B cell (primary cell): ENCODE measurements around the gene SELE. TPM values are rescaled to one million over a fixed set of nuclear protein-coding genes. Genes with fewer than 3 reads are reported as not detected.

ENCODE experiments used
- ATAC-seq: fragments of 200-7000 bp; cut with Tn5 transposase; one replicate; pipeline ENCODE4 v1.10.0; 2021; ENCODE audit warnings: low read depth, mild to moderate bottlenecking, moderate number of reproducible peaks, moderate library complexity
- CTCF ChIA-PET: fragments of 350-600 bp; sonication (Branson Sonifier 250); formaldehyde crosslinking; loops from one replicate; lab custom pipeline; 2021; ENCODE audit warnings: antibody characterized with exemption, inconsistent platforms; lab: Charles Lee
- POLR2A ChIA-PET: fragments of 350-600 bp; sonication (Branson Sonifier 250); formaldehyde crosslinking; loops from one replicate; lab custom pipeline; 2021; ENCODE audit warnings: antibody characterized with exemption; lab: Charles Lee
- DNase-seq: peaks from one replicate; pipeline ENCODE4 v3.0.0; 2013
- H2AFZ ChIP-seq: 2 replicates; pipeline ENCODE4 v1.6.1; 2012; ENCODE audit warnings: mild to moderate bottlenecking, low read depth, low read length; ENCODE audit not compliant: insufficient read depth, poor library complexity, severe bottlenecking
- H3K27ac ChIP-seq, 2 donors: 1 replicate in 1 of 2; 2 replicates in 1 of 2; pipeline ENCODE4 v1.5.1; 2012 to 2013; ENCODE audit warnings: low read length in 2 of 2, mild to moderate bottlenecking in 2 of 2, moderate library complexity in 1 of 2
- H3K27me3 ChIP-seq, 4 experiments: fragments of 200-600 bp in 1 of 4; sonication (generic) in 1 of 4; replicated peaks in 1 of 4; 1 replicate in 2 of 4; 2 replicates in 2 of 4; pipeline versions ENCODE4 v1.6.1 to v1.7.0; 2013 to 2016; ENCODE audit warnings: low read length in 3 of 4, mild to moderate bottlenecking in 2 of 4, mixed read lengths in 1 of 4, moderate library complexity in 1 of 4; ENCODE audit not compliant: insufficient read depth in 4 of 4, control insufficient read depth in 3 of 4; ENCODE audit errors: control extremely low read depth in 1 of 4
- H3K36me3 ChIP-seq, 2 experiments: replicated peaks in 1 of 2; 1 replicate in 1 of 2; 2 replicates in 1 of 2; pipeline versions ENCODE4 v1.6.1 to v1.7.1; 2013; ENCODE audit warnings: low read length in 1 of 2; ENCODE audit not compliant: insufficient read depth in 2 of 2, control insufficient read depth in 1 of 2; ENCODE audit errors: control extremely low read depth in 1 of 2, extremely low read depth in 1 of 2
- H3K4me1 ChIP-seq, 2 donors: fragments of 200-600 bp in 1 of 2; sonication (generic) in 1 of 2; 1 replicate in 1 of 2; 2 replicates in 1 of 2; pipeline versions ENCODE4 v1.5.1 to v1.6.1; 2013 to 2017; ENCODE audit warnings: low read length in 2 of 2; ENCODE audit not compliant: control insufficient read depth in 2 of 2, insufficient read depth in 2 of 2
- H3K4me2 ChIP-seq: replicated peaks from 2 replicates; pipeline ENCODE3; 2012; ENCODE audit warnings: mild to moderate bottlenecking, low read depth, low read length; ENCODE audit not compliant: poor library complexity, severe bottlenecking
- H3K4me3 ChIP-seq, 5 experiments: fragments of 200-600 bp in 1 of 5; sonication (generic) in 1 of 5; 1 replicate in 3 of 5; 2 replicates in 2 of 5; pipeline versions ENCODE4 v1.5.1 to v1.7.0; 2011 to 2016; ENCODE audit warnings: low read length in 4 of 5, mild to moderate bottlenecking in 4 of 5, low read depth in 2 of 5, control low read depth in 1 of 5, moderate library complexity in 1 of 5; ENCODE audit not compliant: insufficient read depth in 1 of 5; ENCODE audit errors: control extremely low read depth in 1 of 5, extremely low read depth in 1 of 5
- H3K79me2 ChIP-seq: fragments of 200-600 bp; sonication (generic); one replicate; pipeline ENCODE4 v1.6.0; 2016; ENCODE audit warnings: low read length; ENCODE audit not compliant: control insufficient read depth, insufficient read depth
- H3K9ac ChIP-seq: fragments of 200-600 bp; sonication (generic); 2 replicates; pipeline ENCODE4 v1.6.1; 2017; ENCODE audit warnings: mild to moderate bottlenecking, low read length, moderate library complexity
- H3K9me3 ChIP-seq, 3 donors: one replicate each; pipeline versions ENCODE4 v1.6.1 to v1.7.1; 2013; ENCODE audit warnings: low read length in 2 of 3; ENCODE audit not compliant: control insufficient read depth in 2 of 3, insufficient read depth in 1 of 3; ENCODE audit errors: control extremely low read depth in 1 of 3
- H4K20me1 ChIP-seq: 2 replicates; pipeline ENCODE4 v1.6.0; 2012; ENCODE audit warnings: mild to moderate bottlenecking, low read length; ENCODE audit not compliant: insufficient read depth, control insufficient read depth, poor library complexity, severe bottlenecking
- H3K27ac Mint-ChIP-seq: one replicate; pipeline ENCODE4 v1.8.0; 2021; ENCODE audit warnings: mixed read lengths
- H3K27me3 Mint-ChIP-seq: one replicate; pipeline ENCODE4 v1.8.0; 2021; ENCODE audit warnings: mixed read lengths
- H3K4me1 Mint-ChIP-seq: one replicate; pipeline ENCODE4 v1.8.0; 2021; ENCODE audit warnings: mixed read lengths
- H3K4me3 Mint-ChIP-seq: one replicate; pipeline ENCODE4 v1.8.0; 2021; ENCODE audit warnings: mixed read lengths
- H3K9me3 Mint-ChIP-seq: one replicate; pipeline ENCODE4 v1.8.0; 2022; ENCODE audit warnings: mixed read lengths; ENCODE audit not compliant: insufficient read depth
- CTCF ChIP-seq: fragments of 200-600 bp; IDR thresholded peaks from one replicate; pipeline ENCODE4 v1.8.0; 2022; ENCODE audit warnings: antibody characterized with exemption, mild to moderate bottlenecking
- EZH2 ChIP-seq: IDR thresholded peaks from 2 replicates; pipeline ENCODE4 v1.6.1; 2012; ENCODE audit warnings: borderline replicate concordance, low read depth, mild to moderate bottlenecking, moderate library complexity, low read length; ENCODE audit not compliant: insufficient read depth, poor library complexity, severe bottlenecking
- WGBS: methylation state at CpG from one replicate; pipeline ENCODE4 v1.1.5; 2013; ENCODE audit warnings: missing lambda C conversion rate; ENCODE audit not compliant: insufficient coverage; 5-methylcytosine and 5-hydroxymethylcytosine counted together
- intact Hi-C: fragments of 100-400 bp; cut with micrococcal nuclease; formaldehyde crosslinking; loops from one replicate; pipeline ENCODE4 v1.10.0; 2022
- polyA plus RNA-seq: library from polyadenylated mRNA; depleted of rRNA; stranded (reverse); fragments of >200 nt; gene quantifications from 2 replicates; pipeline ENCODE4 v1.2.3, GENCODE V29; 2012
- total RNA-seq, 2 donors: library from RNA; stranded (reverse); fragments of 120-200 nt in 1 of 2; gene quantifications; 1 replicate in 1 of 2; 2 replicates in 1 of 2; pipeline versions ENCODE4 v1.2.3 to v1.2.4, GENCODE V29; 2013 to 2022

SELE gene
- total and polyA plus RNA-seq, 2 donors (not counting 1 experiment from before 2014, with no cell fraction given), result not detected

DNA sequence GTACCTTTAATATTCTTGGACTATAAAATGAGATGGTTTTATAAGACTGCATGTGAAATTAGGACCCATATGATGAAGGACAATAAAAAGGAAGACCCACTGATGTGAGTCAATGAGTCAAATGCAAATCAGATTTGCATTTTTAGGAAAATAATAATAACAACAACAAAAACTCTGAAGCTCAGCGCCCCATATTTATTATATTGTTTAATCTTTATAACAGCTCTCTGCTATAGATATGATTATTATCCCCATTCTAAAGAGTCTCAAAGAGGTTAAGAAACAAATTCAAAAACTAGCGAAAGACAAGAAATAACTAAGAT lies 21.6 kb downstream of the SELE start:
- CTCF ChIA-PET, result interaction anchor here (0.7 to 5.0 kb wide), 48 partner anchors 8 to 364 kb away, joined by 3 to 340 read pairs (median 5); partner anchors contain the start of genes F5, METTL18, SELE and SLC19A2
- TF ChIP-seq CTCF (peak; percentile 48), EZH2 (no peak)
- peaks cover 27% of the 10 kb centered on the region for H3K4me1 Mint-ChIP-seq
- Histone ChIP-seq H3K4me2 (peak overlapping the region; percentile 73), H4K20me1 (no peaks in the 10 kb centered on the region), H3K4me1 (peaks cover 9 to 15% of the 10 kb centered on the region in 2 donors), H3K36me3 (peaks cover 0 to 17% of the 10 kb centered on the region in 2 experiments), H3K4me3 (no peak overlapping the region), H3K79me2 (peaks cover 39% of the 10 kb centered on the region), H3K9me3 (no peaks in the 10 kb centered on the region), H3K27me3 (no peaks in the 10 kb centered on the region), H2AFZ (no peak overlapping the region), H3K27ac (no peak overlapping the region), H3K9ac (no peak overlapping the region)
- DNase-seq (no peak), ATAC-seq (no peak)
- intact Hi-C loops, result loop anchor here (1.0 to 5.0 kb wide), 8 partner anchors 11 to 345 kb away; partner anchors contain the start of genes BLZF1, F5, NME7 and SCYL3
- H3K27me3 Mint-ChIP-seq, result peaks cover 5% of the 10 kb centered on the region
- peaks cover 2% of the 10 kb centered on the region for H3K9me3 Mint-ChIP-seq
- H3K4me3 Mint-ChIP-seq, result peak overlapping the region; percentile 90
- H3K27ac Mint-ChIP-seq, result peak overlapping the region; percentile 79
- POLR2A ChIA-PET, result interaction anchor here (0.9 to 1.1 kb wide), 4 partner anchors 16 to 111 kb away, joined by 3 to 8 read pairs (median 6); a partner anchor contains a TSS
- no CpG with 5 or more reads among the region's 2 CpGs for WGBS
